Endothelial cell of umbilical vein (primary cell): Measurements from ENCODE around the gene PARD3B. TPM values are rescaled to one million over a fixed set of nuclear protein-coding genes. Genes with fewer than 3 reads are reported as not detected.

Source experiments
- BruUV-seq: library from RNA; stranded (reverse); fragments of 400-500 nt; replicated peaks from 2 replicates; lab custom pipeline; 2021; lab: Mats Ljungman, UMichigan
- CTCF ChIA-PET: fragments of 300-600, 350-600 bp; sonication (Branson Sonifier 250); formaldehyde crosslinking; loops from one replicate; lab custom pipeline; 2021; ENCODE audit warnings: antibody characterized with exemption, inconsistent platforms; lab: Charles Lee
- POLR2A ChIA-PET: fragments of 300-600, 350-600 bp; sonication (Branson Sonifier 250); formaldehyde crosslinking; loops from one replicate; lab custom pipeline; 2021; ENCODE audit warnings: antibody characterized with exemption, inconsistent platforms; lab: Charles Lee
- DNase-seq: peaks from one replicate; pipeline ENCODE4 v3.0.0-alpha.2; 2011; ENCODE audit warnings: low read depth, low spot score
- FAIRE-seq: peaks from 2 replicates; lab custom pipeline; 2011; peaks lifted over from hg19 to GRCh38; lab: Jason Lieb, UNC
- H2AFZ ChIP-seq: 2 replicates; pipeline ENCODE4 v1.6.0; 2012; ENCODE audit warnings: low read depth, low read length, control low read depth, inconsistent platforms
- H3K27ac ChIP-seq: 2 replicates; pipeline ENCODE4 v1.5.1; 2011; ENCODE audit warnings: low read depth, mild to moderate bottlenecking, control low read depth, low read length, moderate library complexity; ENCODE audit not compliant: insufficient read depth
- H3K27me3 ChIP-seq, 2 experiments: 2 replicates each; pipeline versions ENCODE4 v1.6.0 to v1.6.1; 2011; ENCODE audit warnings: low read length in 2 of 2, mixed read lengths in 1 of 2; ENCODE audit not compliant: control insufficient read depth in 2 of 2, insufficient read depth in 2 of 2
- H3K36me3 ChIP-seq, 2 experiments: 2 replicates in 1 of 2; 3 replicates in 1 of 2; pipeline ENCODE4 v1.5.1; 2011; ENCODE audit warnings: low read length in 2 of 2, mild to moderate bottlenecking in 1 of 2, moderate library complexity in 1 of 2; ENCODE audit not compliant: control insufficient read depth in 2 of 2, insufficient read depth in 2 of 2; ENCODE audit errors: extremely low read depth in 1 of 2
- H3K4me1 ChIP-seq: 3 replicates; pipeline ENCODE4 v1.5.1; 2011; ENCODE audit warnings: mild to moderate bottlenecking, low read length; ENCODE audit not compliant: control insufficient read depth, insufficient read depth; ENCODE audit errors: extremely low read depth
- H3K4me2 ChIP-seq: 2 replicates; pipeline ENCODE4 v1.6.1; 2011; ENCODE audit warnings: low read length, control low read depth, mixed read lengths; ENCODE audit not compliant: insufficient read depth
- H3K4me3 ChIP-seq, 3 experiments: fragments of 200-600 bp in 1 of 3; sonication (generic), shearing (Covaris generic) in 1 of 3; replicated peaks in 1 of 3; 2 replicates each; pipeline ENCODE4 v1.5.1; 2011 to 2016; ENCODE audit warnings: control low read depth in 3 of 3, low read length in 3 of 3, mild to moderate bottlenecking in 2 of 3, inconsistent platforms in 1 of 3, low read depth in 1 of 3, moderate library complexity in 1 of 3; ENCODE audit not compliant: insufficient read depth in 1 of 3
- H3K79me2 ChIP-seq: 2 replicates; pipeline ENCODE4 v1.6.0; 2012; ENCODE audit warnings: low read length, inconsistent platforms; ENCODE audit not compliant: control insufficient read depth, insufficient read depth
- H3K9ac ChIP-seq: replicated peaks from 2 replicates; pipeline ENCODE3; 2011; ENCODE audit warnings: low read length, control low read depth; ENCODE audit not compliant: insufficient read depth; ENCODE audit errors: extremely low read depth
- H3K9me1 ChIP-seq: replicated peaks from 3 replicates; pipeline ENCODE4 v1.6.0; 2011; ENCODE audit warnings: mild to moderate bottlenecking, low read length; ENCODE audit not compliant: control insufficient read depth, insufficient read depth; ENCODE audit errors: extremely low read depth
- H3K9me3 ChIP-seq: replicated peaks from 2 replicates; pipeline ENCODE4 v1.5.1; 2012; ENCODE audit warnings: low read length, inconsistent platforms; ENCODE audit not compliant: control insufficient read depth, insufficient read depth
- H4K20me1 ChIP-seq: replicated peaks from 2 replicates; pipeline ENCODE3; 2011; ENCODE audit warnings: mild to moderate bottlenecking, low read length; ENCODE audit not compliant: control insufficient read depth, insufficient read depth; ENCODE audit errors: extremely low read depth
- EZH2 ChIP-seq: IDR thresholded peaks from 2 replicates; pipeline ENCODE4 v1.6.1; 2012; ENCODE audit warnings: borderline replicate concordance, low read depth, mild to moderate bottlenecking, moderate library complexity, low read length, inconsistent platforms; ENCODE audit not compliant: severe bottlenecking
- FOS ChIP-seq: IDR thresholded peaks from 2 replicates; pipeline ENCODE4 v1.6.1; 2011; ENCODE audit warnings: mild to moderate bottlenecking, low read length, moderate library complexity, borderline replicate concordance; ENCODE audit not compliant: insufficient read depth
- GATA2 ChIP-seq: IDR thresholded peaks from 2 replicates; pipeline ENCODE4 v1.7.0; 2011; ENCODE audit warnings: low read depth, mild to moderate bottlenecking, moderate library complexity, mixed read lengths, low read length; ENCODE audit not compliant: insufficient read length, insufficient read depth
- JUN ChIP-seq: IDR thresholded peaks from 2 replicates; pipeline ENCODE4 v1.6.1; 2011; ENCODE audit warnings: borderline replicate concordance, low read depth; ENCODE audit not compliant: insufficient read length, insufficient read depth
- MYC ChIP-seq: IDR thresholded peaks from one replicate; pipeline ENCODE4 v1.6.1; 2011; ENCODE audit warnings: mild to moderate bottlenecking, low read depth, low read length
- POLR2A ChIP-seq: IDR thresholded peaks from 2 replicates; pipeline ENCODE4 v1.6.1; 2012; ENCODE audit warnings: low read depth, mild to moderate bottlenecking, control low read depth, low read length
- POLR2AphosphoS5 ChIP-seq: IDR thresholded peaks from 2 replicates; pipeline ENCODE4 v1.6.1; 2012; ENCODE audit warnings: low read depth, mild to moderate bottlenecking, control low read depth, low read length, moderate library complexity; ENCODE audit not compliant: insufficient read depth
- dilution Hi-C: fragments of 300-500 bp; cut with MboI; formaldehyde crosslinking; loops from one replicate; pipeline ENCODE4 v1.15.0; 2019; ENCODE audit warnings: low sequenced_read_pairs; ENCODE audit not compliant: extremely low pct_ligation_motif_present
- intact Hi-C: fragments of 100-400 bp; cut with micrococcal nuclease; formaldehyde crosslinking; loops from one replicate; pipeline ENCODE4 v1.10.0; 2022
- polyA plus RNA-seq, 4 experiments: library from polyadenylated mRNA; depleted of rRNA in 3 of 4; stranded (reverse) in 3 of 4; unstranded in 1 of 4; fragments of >200 nt; gene quantifications; 2 replicates each; pipeline versions ENCODE4 v1.2.1 to v1.2.3, GENCODE V29; 2011 to 2012; ENCODE audit warnings: missing spikeins in 1 of 4
- total RNA-seq: library from RNA; stranded (reverse); gene quantifications from 2 replicates; pipeline ENCODE4 v1.2.3, GENCODE V29; 2021
- TF ChIP-seq, protein P1 (sequence below), 2 donors: IDR thresholded peaks; 1 replicate in 1 of 2; 2 replicates in 1 of 2; pipeline ENCODE4 v1.5.1; 2011; ENCODE audit warnings: low read length in 2 of 2, mild to moderate bottlenecking in 2 of 2, moderate library complexity in 2 of 2, control low read depth in 1 of 2, inconsistent platforms in 1 of 2, low read depth in 1 of 2; ENCODE audit not compliant: insufficient read depth in 1 of 2; ENCODE audit errors: extremely low read depth in 1 of 2
- TF ChIP-seq, protein P2 (sequence below): IDR thresholded peaks from 2 replicates; pipeline ENCODE4 v1.6.1; 2011; ENCODE audit not compliant: insufficient read depth, insufficient read length

PARD3B gene
- total and polyA plus RNA-seq, 2 donors (not counting 3 experiments of a cell fraction or from before 2014, with no cell fraction given): 2.2 to 30.9 TPM

DNA sequence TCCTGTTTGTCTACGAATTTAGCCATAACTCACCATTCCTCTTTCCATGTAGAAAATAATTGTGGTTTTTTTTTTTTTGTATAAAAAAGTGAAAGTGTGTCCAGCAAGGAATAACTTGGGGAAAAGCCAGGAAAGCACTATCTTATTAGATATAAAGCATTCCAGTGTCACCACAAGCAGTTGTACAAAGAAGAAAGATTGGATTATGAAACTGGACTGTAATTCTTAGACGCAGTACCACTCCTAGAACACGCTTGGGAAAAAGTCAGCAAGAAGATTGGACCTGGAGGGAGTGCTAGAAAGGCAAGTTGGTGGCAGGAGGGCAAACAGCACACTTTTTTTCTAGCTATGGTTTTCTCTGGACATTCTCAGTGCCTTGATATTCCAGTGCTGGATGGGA is 186.7 kb downstream of the PARD3B start:
- H3K9me3 ChIP-seq: no peaks in the 10 kb centered on the region
- no peak overlapping the region for H3K9ac ChIP-seq
- intact Hi-C loops: no loop called here
- TF ChIP-seq, protein P1, sequence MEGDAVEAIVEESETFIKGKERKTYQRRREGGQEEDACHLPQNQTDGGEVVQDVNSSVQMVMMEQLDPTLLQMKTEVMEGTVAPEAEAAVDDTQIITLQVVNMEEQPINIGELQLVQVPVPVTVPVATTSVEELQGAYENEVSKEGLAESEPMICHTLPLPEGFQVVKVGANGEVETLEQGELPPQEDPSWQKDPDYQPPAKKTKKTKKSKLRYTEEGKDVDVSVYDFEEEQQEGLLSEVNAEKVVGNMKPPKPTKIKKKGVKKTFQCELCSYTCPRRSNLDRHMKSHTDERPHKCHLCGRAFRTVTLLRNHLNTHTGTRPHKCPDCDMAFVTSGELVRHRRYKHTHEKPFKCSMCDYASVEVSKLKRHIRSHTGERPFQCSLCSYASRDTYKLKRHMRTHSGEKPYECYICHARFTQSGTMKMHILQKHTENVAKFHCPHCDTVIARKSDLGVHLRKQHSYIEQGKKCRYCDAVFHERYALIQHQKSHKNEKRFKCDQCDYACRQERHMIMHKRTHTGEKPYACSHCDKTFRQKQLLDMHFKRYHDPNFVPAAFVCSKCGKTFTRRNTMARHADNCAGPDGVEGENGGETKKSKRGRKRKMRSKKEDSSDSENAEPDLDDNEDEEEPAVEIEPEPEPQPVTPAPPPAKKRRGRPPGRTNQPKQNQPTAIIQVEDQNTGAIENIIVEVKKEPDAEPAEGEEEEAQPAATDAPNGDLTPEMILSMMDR (IDR thresholded peaks at IDR 0.05; ENCODE audit: extremely low read depth in 1 of 2, insufficient read depth in 1 of 2, low read depth in 1 of 2, low read length in 2 of 2): no peak
- TF ChIP-seq GATA2: no peak
- TF ChIP-seq POLR2AphosphoS5: no peak
- TF ChIP-seq EZH2: no peak
- TF ChIP-seq JUN: no peak
- no peak for TF ChIP-seq POLR2A
- no peak for TF ChIP-seq FOS
- TF ChIP-seq, protein P2, sequence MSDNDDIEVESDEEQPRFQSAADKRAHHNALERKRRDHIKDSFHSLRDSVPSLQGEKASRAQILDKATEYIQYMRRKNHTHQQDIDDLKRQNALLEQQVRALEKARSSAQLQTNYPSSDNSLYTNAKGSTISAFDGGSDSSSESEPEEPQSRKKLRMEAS: no peak
- no peak for TF ChIP-seq MYC
- BruUV-seq: no TSS peak
- ChIA-PET POLR2A (no interaction called here), CTCF (interaction anchor here (0.7 to 0.9 kb wide), 2 partner anchors 10 to 729 kb away, joined by 3 read pairs; no protein-coding TSS in a partner anchor)
- no peaks in the 10 kb centered on the region for H3K36me3 ChIP-seq
- no peak overlapping the region for H3K4me3 ChIP-seq
- no peaks in the 10 kb centered on the region for H3K79me2 ChIP-seq
- dilution Hi-C loops: no loop called here
- no peaks in the 10 kb centered on the region for H3K9me1 ChIP-seq
- no peak overlapping the region for H2AFZ ChIP-seq
- H3K27ac ChIP-seq: no peak overlapping the region
- FAIRE-seq (no peak), DNase-seq (peak; percentile 8)
- no peaks in the 10 kb centered on the region for H3K27me3 ChIP-seq
- no peaks in the 10 kb centered on the region for H3K4me1 ChIP-seq
- H3K4me2 ChIP-seq: no peak overlapping the region
- H4K20me1 ChIP-seq: no peaks in the 10 kb centered on the region
